H1 (cell line): Measurements from ENCODE around the gene CRYBA4. TPM values are rescaled to one million over a fixed set of nuclear protein-coding genes. Genes with fewer than 3 reads are reported as not detected.

Experiments
- CTCF ChIA-PET: fragments of 300-600 bp; sonication (Branson Sonifier 250); formaldehyde crosslinking; loops from one replicate; lab custom pipeline; 2021; ENCODE audit not compliant: partially characterized antibody; lab: Charles Lee
- POLR2A ChIA-PET: fragments of 300-600 bp; sonication (Branson Sonifier 250); formaldehyde crosslinking; loops from one replicate; lab custom pipeline; 2021; ENCODE audit warnings: inconsistent platforms; ENCODE audit not compliant: partially characterized antibody; lab: Charles Lee
- DNase-seq, 2 experiments: peaks; one replicate each; pipeline versions ENCODE4 v3.0.0 to v3.0.0-alpha.2; 2010 to 2022; ENCODE audit warnings: low spot score in 2 of 2, low read depth in 1 of 2, mixed read lengths in 1 of 2
- FAIRE-seq: peaks from 2 replicates; lab custom pipeline; 2011; peaks lifted over from hg19 to GRCh38; lab: Jason Lieb, UNC
- H2AFZ ChIP-seq: 2 replicates; pipeline ENCODE4 v1.8.1; 2012; ENCODE audit warnings: low read length, inconsistent platforms
- H2AK5ac ChIP-seq: 2 replicates; pipeline ENCODE4 v1.6.1; 2013; ENCODE audit warnings: low read depth, low read length
- H2BK120ac ChIP-seq: replicated peaks from 2 replicates; pipeline ENCODE3; 2013; ENCODE audit warnings: low read depth, low read length, inconsistent platforms
- H2BK12ac ChIP-seq: 2 replicates; pipeline ENCODE4 v1.6.1; 2013; ENCODE audit warnings: low read depth, low read length
- H2BK15ac ChIP-seq: 2 replicates; pipeline ENCODE4 v1.6.1; 2013; ENCODE audit warnings: low read length
- H2BK20ac ChIP-seq: 2 replicates; pipeline ENCODE4 v1.6.1; 2013; ENCODE audit warnings: low read length
- H2BK5ac ChIP-seq: 2 replicates; pipeline ENCODE4 v1.6.1; 2013; ENCODE audit warnings: low read depth, low read length
- H3K14ac ChIP-seq: 2 replicates; pipeline ENCODE4 v1.6.1; 2013; ENCODE audit warnings: inconsistent platforms; ENCODE audit not compliant: insufficient read length
- H3K18ac ChIP-seq: 2 replicates; pipeline ENCODE4 v1.6.1; 2013; ENCODE audit warnings: low read length; ENCODE audit errors: extremely low read depth
- H3K23ac ChIP-seq: 2 replicates; pipeline ENCODE4 v1.6.1; 2013; ENCODE audit warnings: inconsistent platforms; ENCODE audit not compliant: insufficient read length
- H3K23me2 ChIP-seq: 2 replicates; pipeline ENCODE4 v1.6.1; 2013; ENCODE audit warnings: low read depth, low read length
- H3K27ac ChIP-seq: 2 replicates; pipeline ENCODE4 v1.6.1; 2011; ENCODE audit warnings: low read depth, low read length, inconsistent platforms
- H3K27me3 ChIP-seq, 4 experiments: replicated peaks in 1 of 4; 1 replicate in 1 of 4; 2 replicates in 3 of 4; pipeline versions ENCODE4 v1.6.1 to v1.8.1; 2011 to 2013; ENCODE audit warnings: low read length in 3 of 4, mild to moderate bottlenecking in 3 of 4, inconsistent platforms in 2 of 4, mixed read lengths in 2 of 4, moderate library complexity in 1 of 4; ENCODE audit not compliant: control insufficient read depth in 3 of 4, insufficient read depth in 3 of 4; ENCODE audit errors: extremely low read depth in 1 of 4
- H3K36me3 ChIP-seq, 4 experiments: 2 replicates each; pipeline versions ENCODE4 v1.6.1 to v1.8.1; 2011 to 2013; ENCODE audit warnings: mild to moderate bottlenecking in 4 of 4, low read length in 3 of 4, moderate library complexity in 2 of 4, control low read depth in 1 of 4, inconsistent platforms in 1 of 4; ENCODE audit not compliant: insufficient read depth in 4 of 4, control insufficient read depth in 2 of 4
- H3K4ac ChIP-seq: replicated peaks from 2 replicates; pipeline ENCODE3; 2013; ENCODE audit warnings: low read length, low read depth, mixed read lengths, inconsistent platforms; ENCODE audit not compliant: insufficient read length
- H3K4me1 ChIP-seq, 4 experiments: replicated peaks in 1 of 4; 1 replicate in 1 of 4; 2 replicates in 3 of 4; pipeline versions ENCODE4 v1.6.1 to v1.8.1; 2011 to 2013; ENCODE audit warnings: low read length in 3 of 4, inconsistent platforms in 2 of 4, mixed read lengths in 1 of 4; ENCODE audit not compliant: insufficient read depth in 4 of 4, control insufficient read depth in 3 of 4
- H3K4me2 ChIP-seq, 2 experiments: 2 replicates each; pipeline versions ENCODE4 v1.6.1 to v1.8.1; 2011 to 2013; ENCODE audit warnings: low read depth in 2 of 2, low read length in 2 of 2, control low read depth in 1 of 2, inconsistent platforms in 1 of 2, mild to moderate bottlenecking in 1 of 2; ENCODE audit not compliant: insufficient read depth in 1 of 2
- H3K4me3 ChIP-seq, 4 experiments: fragments of 200-600, 300-600 bp in 1 of 4; sonication (generic), shearing (Covaris generic), sonication (Bioruptor Twin) in 1 of 4; 2 replicates each; pipeline versions ENCODE4 v1.5.1 to v1.8.1; 2011 to 2016; ENCODE audit warnings: low read length in 4 of 4, low read depth in 3 of 4, control low read depth in 2 of 4, inconsistent platforms in 2 of 4, mild to moderate bottlenecking in 2 of 4, mixed read lengths in 1 of 4, moderate library complexity in 1 of 4; ENCODE audit not compliant: insufficient read depth in 2 of 4; ENCODE audit errors: extremely low read depth in 1 of 4
- H3K56ac ChIP-seq: replicated peaks from 2 replicates; pipeline ENCODE3; 2013; ENCODE audit warnings: low read depth, mild to moderate bottlenecking, mixed read lengths, low read length, inconsistent platforms; ENCODE audit not compliant: insufficient read length
- H3K79me1 ChIP-seq: 2 replicates; pipeline ENCODE4 v1.6.1; 2013; ENCODE audit warnings: low read depth, low read length, control low read depth
- H3K79me2 ChIP-seq, 2 experiments: 2 replicates each; pipeline versions ENCODE4 v1.6.1 to v1.8.1; 2012 to 2013; ENCODE audit warnings: low read length in 2 of 2, mild to moderate bottlenecking in 2 of 2, inconsistent platforms in 1 of 2; ENCODE audit not compliant: insufficient read depth in 2 of 2, control insufficient read depth in 1 of 2
- H3K9ac ChIP-seq, 4 experiments: replicated peaks in 1 of 4; 1 replicate in 1 of 4; 2 replicates in 3 of 4; pipeline versions ENCODE4 v1.6.1 to v1.8.1; 2011 to 2013; ENCODE audit warnings: low read depth in 3 of 4, low read length in 3 of 4, control low read depth in 2 of 4, mild to moderate bottlenecking in 2 of 4, moderate library complexity in 2 of 4, inconsistent platforms in 1 of 4; ENCODE audit errors: extremely low read depth in 1 of 4
- H3K9me3 ChIP-seq, 2 experiments: 2 replicates each; pipeline versions ENCODE4 v1.6.1 to v1.8.1; 2012 to 2013; ENCODE audit warnings: mild to moderate bottlenecking in 2 of 2, moderate library complexity in 2 of 2, control low read depth in 1 of 2, inconsistent platforms in 1 of 2, low read depth in 1 of 2, low read length in 1 of 2, mixed read lengths in 1 of 2; ENCODE audit not compliant: insufficient read depth in 2 of 2
- H4K20me1 ChIP-seq, 2 experiments: replicated peaks in 1 of 2; 2 replicates each; pipeline versions ENCODE3 to v1.8.1; 2011 to 2013; ENCODE audit warnings: inconsistent platforms in 2 of 2, low read length in 2 of 2, mild to moderate bottlenecking in 1 of 2; ENCODE audit not compliant: insufficient read depth in 2 of 2, control insufficient read depth in 1 of 2
- H4K5ac ChIP-seq: 2 replicates; pipeline ENCODE4 v1.6.1; 2013; ENCODE audit warnings: low read length, low read depth, mixed read lengths, inconsistent platforms; ENCODE audit not compliant: insufficient read length
- H4K8ac ChIP-seq: 2 replicates; pipeline ENCODE4 v1.8.0; 2013; ENCODE audit warnings: mild to moderate bottlenecking, moderate library complexity, low read length, inconsistent platforms; ENCODE audit not compliant: insufficient read depth; ENCODE audit errors: extremely low read depth
- H4K91ac ChIP-seq: replicated peaks from 2 replicates; pipeline ENCODE3; 2013; ENCODE audit warnings: low read length, mixed read lengths, inconsistent platforms; ENCODE audit not compliant: insufficient read length
- ASH2L ChIP-seq: fragments of 200-600, 300-600 bp; sonication (generic); IDR thresholded peaks from one replicate; pipeline ENCODE4 v1.7.1; 2017; ENCODE audit warnings: low read length
- GTF2F1 ChIP-seq: IDR thresholded peaks from 2 replicates; pipeline ENCODE4 v1.6.1; 2012; ENCODE audit warnings: low read depth, low read length, improper control_type of control experiment, borderline replicate concordance
- SRF ChIP-seq: IDR thresholded peaks from 2 replicates; pipeline ENCODE4 v1.6.1; 2011; ENCODE audit warnings: mild to moderate bottlenecking, low read depth, low read length, moderate library complexity
- WGBS, 2 experiments: shearing (Covaris generic) in 1 of 2; methylation state at CpG; one replicate each; pipeline versions ENCODE4 v1.1.6 to v1.1.7; 2013 to 2015; ENCODE audit warnings: low lambda C conversion rate in 2 of 2, mixed read lengths in 2 of 2, inconsistent platforms in 1 of 2, low coverage in 1 of 2, missing lambda C conversion rate in 1 of 2; ENCODE audit not compliant: insufficient replicate concordance in 2 of 2, insufficient coverage in 1 of 2, insufficient read length in 1 of 2; ENCODE audit errors: extremely low coverage in 1 of 2, missing lambda C conversion rate in 1 of 2; 5-methylcytosine and 5-hydroxymethylcytosine counted together
- polyA plus RNA-seq, 7 experiments: library from polyadenylated mRNA; depleted of rRNA in 3 of 7; stranded (reverse) in 5 of 7; unstranded in 2 of 7; fragments of >200 nt in 5 of 7; fragments of 200-250 nt in 2 of 7; gene quantifications; 1 replicate in 5 of 7; 2 replicates in 1 of 7; 4 replicates in 1 of 7; pipeline versions ENCODE4 v1.2.1 to v1.2.3, GENCODE V29; 2011 to 2013; ENCODE audit warnings: missing spikeins in 2 of 7, mixed read lengths in 2 of 7
- total RNA-seq: library from RNA; stranded (reverse); fragmentation: NEBNext Ultra II Directional; extraction: Animal tissue kit (Norgen Biotek cat#: 25700); gene quantifications from 2 replicates; pipeline ENCODE4 v1.2.1, GENCODE V29; 2021

CRYBA4 gene
- total and polyA plus RNA-seq, 2 of the 8 experiments (the other 6 are each of a cell fraction or from before 2014, with no cell fraction given): 0.67 to 3.1 TPM

- 60% methylated on average over 5 of the region's 5 CpGs; no CpG with 5 or more reads in 1 of the 2 experiments for WGBS, 2 experiments
- H3K23me2 ChIP-seq: no peaks in the 10 kb centered on the region; the same call in 1 of the 2 replicates
- H2BK120ac ChIP-seq: peak overlapping the region; percentile 76
- peaks cover 5 to 31% (median 26%) of the 10 kb centered on the region in 4 experiments for H3K27me3 ChIP-seq
- no peak overlapping the region for H3K4ac ChIP-seq
- H4K20me1 ChIP-seq: no peaks in the 10 kb centered on the region
- H3K56ac ChIP-seq: no peak overlapping the region
- no peak overlapping the region for H2AFZ ChIP-seq
- no peaks in the 10 kb centered on the region for H3K36me3 ChIP-seq
- H3K4me1 ChIP-seq: peaks cover 22 to 43% (median 29%) of the 10 kb centered on the region in 4 experiments
- no peak overlapping the region for H4K8ac ChIP-seq
- no peak overlapping the region for H3K14ac ChIP-seq
- no peak overlapping the region for H3K18ac ChIP-seq
- H3K79me2 ChIP-seq: no peaks in the 10 kb centered on the region
- H4K5ac ChIP-seq: no peak overlapping the region
- CTCF ChIA-PET: interaction anchor here (0.6 to 1.5 kb wide), 3 partner anchors 12 to 866 kb away, joined by 3 to 5 read pairs (median 3); no protein-coding TSS in a partner anchor
- 0 out of 2 replicates have a peak overlapping the region, but pooled peaks have one; percentile 87 for H2BK20ac ChIP-seq
- H2BK15ac ChIP-seq: peak overlapping the region; percentile 49; the same call in 1 of the 2 replicates
- H3K23ac ChIP-seq: no peak overlapping the region
- no peak for FAIRE-seq
- H3K79me1 ChIP-seq: no peaks in the 10 kb centered on the region
- H2BK5ac ChIP-seq: peak overlapping the region; percentile 80; the same call in 1 of the 2 replicates
- peak overlapping the region; percentile 66 for H2AK5ac ChIP-seq
- H2BK12ac ChIP-seq: peak overlapping the region; percentile 89; the same call in 1 of the 2 replicates
- H3K4me3 ChIP-seq: no peak overlapping the region
- H4K91ac ChIP-seq: peak overlapping the region; percentile 22
- no peak overlapping the region for H3K27ac ChIP-seq
- no peak for TF ChIP-seq SRF
- TF ChIP-seq ASH2L: no peak
- TF ChIP-seq GTF2F1: no peak
- H3K4me2 ChIP-seq: peak overlapping the region; percentile 55 to 89; a peak in 3 of 4 replicates
- POLR2A ChIA-PET: interaction anchor here (0.7 kb wide), 1 partner anchor 67 kb away, joined by 3 read pairs; no protein-coding TSS in a partner anchor
- DNase-seq: no peak
- H3K9me3 ChIP-seq: no peaks in the 10 kb centered on the region
- H3K9ac ChIP-seq: no peak overlapping the region
Measured at GRCh38 chr22:26615149-26615548, 6.6 kb upstream of the CRYBA4 start.
